HFFc6 (cell line): Measurements from ENCODE around the gene KPTN. TPM values are rescaled to one million over a fixed set of nuclear protein-coding genes. Genes with fewer than 3 reads are reported as not detected.

Source experiments
- DNase-seq: peaks from one replicate; pipeline ENCODE4 v3.0.0-alpha.2; 2018
- H3K27ac Mint-ChIP-seq: 2 replicates; pipeline ENCODE4 v1.8.0; 2020; ENCODE audit warnings: mild to moderate bottlenecking, mixed read lengths
- H3K27me3 Mint-ChIP-seq: 2 replicates; pipeline ENCODE4 v1.8.0; 2021; ENCODE audit warnings: mild to moderate bottlenecking, moderate library complexity, mixed read lengths; ENCODE audit not compliant: insufficient read depth
- H3K36me3 Mint-ChIP-seq: 2 replicates; pipeline ENCODE4 v1.8.0; 2021; ENCODE audit warnings: low read depth, mixed read lengths
- H3K4me1 Mint-ChIP-seq: 2 replicates; pipeline ENCODE4 v1.8.0; 2020; ENCODE audit warnings: low read depth, mixed read lengths
- H3K4me3 Mint-ChIP-seq: 2 replicates; pipeline ENCODE4 v1.8.0; 2020; ENCODE audit warnings: mild to moderate bottlenecking, moderate library complexity, mixed read lengths
- H3K9me3 Mint-ChIP-seq: 2 replicates; pipeline ENCODE4 v1.8.0; 2020; ENCODE audit warnings: mild to moderate bottlenecking, mixed read lengths
- CTCF ChIP-seq: fragments of 200-600 bp; sonication (generic); IDR thresholded peaks from 2 replicates; pipeline ENCODE4 v1.5.0; 2021; ENCODE audit warnings: antibody characterized with exemption, mild to moderate bottlenecking
- total RNA-seq, 6 experiments: library from RNA; stranded (reverse); fragmentation: NEBNext Ultra II Directional; extraction: Animal tissue kit (Norgen Biotek cat#: 25700); gene quantifications; 2 replicates in 1 of 6; 3 replicates in 5 of 6; pipeline ENCODE4 v1.2.3, GENCODE V29; 2021

The KPTN gene
- total RNA-seq, 6 experiments from 2014 or later: 11.1 to 13.6 (median 12.4) TPM

DNA sequence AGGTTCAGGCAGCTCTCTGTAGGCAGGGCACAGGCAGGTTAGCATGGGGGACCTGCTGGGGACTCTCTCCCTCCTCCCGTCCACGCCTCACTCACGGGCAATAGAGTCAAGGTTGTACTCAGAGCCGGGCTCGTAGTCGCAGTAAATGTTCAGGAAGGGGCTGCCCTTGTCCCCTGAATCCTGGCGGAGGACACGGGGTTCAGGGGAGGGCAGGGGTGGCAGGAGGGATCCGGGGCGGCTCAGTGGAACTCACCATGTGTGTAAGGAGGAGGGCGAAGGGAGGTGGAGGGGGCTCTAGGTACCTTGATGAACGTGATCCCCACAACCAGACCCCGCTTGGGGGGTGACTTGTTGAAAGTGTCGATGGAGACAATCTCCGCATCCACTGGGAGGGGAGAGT lies 819 bp downstream of the KPTN start:
- no peak for TF ChIP-seq CTCF
- Mint-ChIP-seq H3K4me1 (peaks cover 21% of the 10 kb centered on the region), H3K9me3 (no peaks in the 10 kb centered on the region), H3K36me3 (peaks cover 12% of the 10 kb centered on the region), H3K27ac (no peak overlapping the region; the same call in 1 of the 2 replicates), H3K4me3 (peak overlapping the region; percentile 94), H3K27me3 (peaks cover 2% of the 10 kb centered on the region; the same call in 1 of the 2 replicates)
- DNase-seq: no peak

DNA sequence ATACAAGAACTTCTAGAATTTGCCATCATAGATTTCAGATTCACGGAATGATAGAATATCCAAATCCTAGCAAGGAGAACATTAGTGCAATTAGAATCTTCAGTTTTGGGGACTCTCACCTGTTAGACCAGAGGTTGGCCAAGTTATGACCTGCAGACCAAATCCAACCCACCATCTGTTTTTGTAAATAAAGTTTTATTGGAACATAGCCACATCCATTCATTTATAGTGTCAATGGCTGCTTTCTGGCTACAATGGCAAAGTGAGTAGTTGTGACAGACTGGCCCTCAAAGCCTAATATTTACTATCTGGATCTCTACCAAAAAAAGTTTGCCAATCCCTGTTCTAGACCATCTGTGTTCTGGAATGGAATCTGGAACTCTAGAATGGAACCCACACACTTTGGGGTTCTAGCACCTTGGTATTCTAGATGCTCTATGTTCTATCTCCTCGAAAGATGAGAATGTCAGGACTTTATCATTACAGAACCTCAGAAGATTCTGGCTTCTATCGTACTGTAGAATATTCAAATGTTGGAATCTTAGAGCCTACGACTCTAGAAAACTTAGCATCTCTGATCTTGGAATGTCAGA lies 2.5 kb downstream of the KPTN start:
- Mint-ChIP-seq H3K36me3 (peaks cover 12% of the 10 kb centered on the region), H3K27me3 (peaks cover 2% of the 10 kb centered on the region; the same call in 1 of the 2 replicates), H3K4me1 (peaks cover 21% of the 10 kb centered on the region), H3K4me3 (no peak overlapping the region), H3K9me3 (no peaks in the 10 kb centered on the region), H3K27ac (no peak overlapping the region)
- TF ChIP-seq CTCF: no peak
- DNase-seq: no peak

- TF ChIP-seq CTCF: no peak
- Mint-ChIP-seq H3K4me1 (peaks cover 21% of the 10 kb centered on the region), H3K27ac (no peak overlapping the region), H3K4me3 (no peak overlapping the region), H3K36me3 (peaks cover 11% of the 10 kb centered on the region), H3K9me3 (no peaks in the 10 kb centered on the region), H3K27me3 (peaks cover 2% of the 10 kb centered on the region; the same call in 1 of the 2 replicates)
- no peak for DNase-seq
Measured at GRCh38 chr19:47480658-47481057, 3.4 kb downstream of the KPTN start.

- peaks cover 2% of the 10 kb centered on the region; the same call in 1 of the 2 replicates for H3K27me3 Mint-ChIP-seq
- TF ChIP-seq CTCF: no peak
- 0 out of 2 replicates have a peak, but pooled peaks cover 4% of the 10 kb centered on the region for H3K36me3 Mint-ChIP-seq
- DNase-seq: no peak
- H3K9me3 Mint-ChIP-seq: no peaks in the 10 kb centered on the region
- peaks cover 14% of the 10 kb centered on the region for H3K4me1 Mint-ChIP-seq
- no peak overlapping the region for H3K4me3 Mint-ChIP-seq
- no peak overlapping the region for H3K27ac Mint-ChIP-seq
Measured at GRCh38 chr19:47479701-47480503, 4.1 kb downstream of the KPTN start.

- H3K27me3 Mint-ChIP-seq: peaks cover 6% of the 10 kb centered on the region; the same call in 1 of the 2 replicates
- TF ChIP-seq CTCF: no peak
- H3K36me3 Mint-ChIP-seq: 0 out of 2 replicates have a peak, but pooled peaks cover 4% of the 10 kb centered on the region
- no peak for DNase-seq
- peaks cover 5% of the 10 kb centered on the region; the same call in 1 of the 2 replicates for H3K4me1 Mint-ChIP-seq
- H3K9me3 Mint-ChIP-seq: no peaks in the 10 kb centered on the region
- no peak overlapping the region for H3K27ac Mint-ChIP-seq
- H3K4me3 Mint-ChIP-seq: no peak overlapping the region
Measured at GRCh38 chr19:47476438-47476972, 7.5 kb downstream of the KPTN start.
